GM19455 (cell line): ENCODE measurements around the gene GPR63.

Experiments used
- ATAC-seq: cut with Tn5 transposase; IDR thresholded peaks from one replicate; pipeline ENCODE4 v1.9.1; 2021; ENCODE audit not compliant: unreplicated experiment

Gene GPR63, protein sequence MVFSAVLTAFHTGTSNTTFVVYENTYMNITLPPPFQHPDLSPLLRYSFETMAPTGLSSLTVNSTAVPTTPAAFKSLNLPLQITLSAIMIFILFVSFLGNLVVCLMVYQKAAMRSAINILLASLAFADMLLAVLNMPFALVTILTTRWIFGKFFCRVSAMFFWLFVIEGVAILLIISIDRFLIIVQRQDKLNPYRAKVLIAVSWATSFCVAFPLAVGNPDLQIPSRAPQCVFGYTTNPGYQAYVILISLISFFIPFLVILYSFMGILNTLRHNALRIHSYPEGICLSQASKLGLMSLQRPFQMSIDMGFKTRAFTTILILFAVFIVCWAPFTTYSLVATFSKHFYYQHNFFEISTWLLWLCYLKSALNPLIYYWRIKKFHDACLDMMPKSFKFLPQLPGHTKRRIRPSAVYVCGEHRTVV

DNA sequence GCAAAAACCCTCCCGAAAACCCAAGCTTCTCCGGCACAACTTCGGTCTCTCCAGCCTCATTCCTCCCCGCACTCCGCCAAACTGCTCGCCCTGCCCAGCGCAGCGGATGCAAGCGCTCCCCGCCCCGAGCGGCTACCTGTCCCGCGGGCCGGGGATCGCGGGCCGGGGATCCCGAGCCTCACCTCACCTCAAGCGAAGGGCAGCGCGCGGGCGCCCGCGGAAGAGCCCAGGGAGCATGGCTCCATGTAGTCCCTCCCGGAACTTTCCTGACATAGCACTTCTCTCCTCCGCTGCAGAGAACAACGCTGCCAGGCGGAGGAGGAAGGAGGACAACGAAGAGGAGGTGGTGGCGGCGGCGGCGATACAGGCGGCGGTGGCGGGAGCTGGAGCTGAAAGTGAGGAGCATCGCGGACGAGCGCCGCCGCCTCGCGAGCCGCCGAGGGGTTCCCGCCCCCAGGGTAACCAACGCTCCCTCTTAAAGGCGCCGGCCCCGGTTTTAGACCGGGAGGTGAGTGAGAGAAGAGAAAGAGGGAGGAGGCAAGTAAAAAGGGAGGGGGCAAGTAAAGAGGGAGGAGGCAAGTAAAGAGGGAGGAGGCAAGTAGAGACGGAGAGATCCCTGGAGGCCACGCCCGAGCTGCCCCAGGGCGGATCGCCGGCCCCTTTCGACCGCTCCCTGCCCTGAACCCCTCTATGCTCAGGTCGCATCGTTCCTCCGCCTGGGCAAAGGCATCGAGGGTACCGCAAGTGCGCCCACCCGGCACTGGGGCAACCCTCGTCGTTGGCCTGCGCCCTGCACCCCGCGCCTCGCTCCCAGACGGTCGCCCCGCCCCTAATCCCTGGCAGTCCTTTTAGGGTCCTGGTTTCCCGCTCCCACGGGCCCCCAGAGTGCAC, at the start of gene GPR63:
GPR63 (minus strand) TSS at position 397 of the 891 bp plus-strand sequence. CDS start 37,746 bp downstream, outside the sequence.
- ATAC-seq = peak; percentile 87

DNA sequence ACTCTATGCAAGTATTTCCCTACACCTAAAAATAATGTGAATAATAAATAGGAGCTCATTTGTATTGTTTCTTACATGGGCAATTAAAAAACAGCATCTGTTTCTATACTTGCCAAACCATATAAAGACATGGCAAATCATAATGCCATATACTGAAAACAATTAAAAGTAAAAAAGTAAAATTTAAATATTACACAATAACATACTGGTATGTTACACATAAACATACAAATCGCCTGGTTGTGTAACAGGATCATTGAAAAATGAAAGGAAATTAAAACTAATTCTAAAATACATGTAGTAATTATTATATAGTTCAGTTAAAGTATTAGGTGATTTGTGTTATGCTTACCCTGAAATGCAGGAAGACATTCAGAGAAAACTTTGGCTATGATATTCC, 49.2 kb upstream of the GPR63 start:
- ATAC-seq = no peak

DNA sequence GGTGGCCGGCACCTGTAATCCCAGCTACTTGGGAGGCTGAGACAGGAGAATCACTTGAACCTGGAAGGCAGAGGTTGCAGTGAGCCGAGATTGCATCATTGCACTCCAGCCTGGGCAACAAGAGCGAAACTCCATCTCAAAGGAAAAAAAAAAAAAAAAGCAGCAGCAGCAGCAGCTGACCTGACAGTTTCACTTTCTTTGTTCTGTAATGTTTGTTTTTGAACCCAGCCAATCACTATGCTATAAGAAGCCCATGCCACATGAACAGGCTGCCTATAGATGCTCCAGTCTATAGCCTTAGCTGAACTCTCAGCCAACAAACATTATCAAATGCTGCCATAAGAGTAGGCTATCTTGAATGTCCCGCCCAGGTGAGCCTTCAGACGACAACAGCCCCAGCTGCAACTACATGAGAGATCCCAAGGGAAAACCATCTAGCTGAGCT, 47.9 kb upstream of the GPR63 start:
- peak; percentile 92 for ATAC-seq

DNA sequence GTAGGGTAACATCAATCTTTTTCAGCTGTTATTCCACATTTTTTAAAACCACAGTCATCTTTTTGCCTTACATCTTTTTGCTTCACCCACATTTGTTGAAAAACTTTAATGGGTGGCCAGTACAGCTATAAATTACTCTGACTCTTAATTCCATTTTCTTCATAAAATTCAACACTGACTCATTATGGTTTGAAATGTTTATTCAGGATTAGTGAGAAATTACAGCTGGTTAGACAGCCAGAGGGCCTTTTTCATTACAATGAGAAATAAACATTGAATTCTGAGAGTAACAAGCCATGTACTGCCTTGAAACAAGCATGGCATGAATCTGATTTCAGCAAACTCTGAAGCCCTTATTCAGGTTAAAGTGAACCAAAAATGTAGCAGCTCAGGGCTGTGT, 40.9 kb upstream of the GPR63 start:
- no peak for ATAC-seq

DNA sequence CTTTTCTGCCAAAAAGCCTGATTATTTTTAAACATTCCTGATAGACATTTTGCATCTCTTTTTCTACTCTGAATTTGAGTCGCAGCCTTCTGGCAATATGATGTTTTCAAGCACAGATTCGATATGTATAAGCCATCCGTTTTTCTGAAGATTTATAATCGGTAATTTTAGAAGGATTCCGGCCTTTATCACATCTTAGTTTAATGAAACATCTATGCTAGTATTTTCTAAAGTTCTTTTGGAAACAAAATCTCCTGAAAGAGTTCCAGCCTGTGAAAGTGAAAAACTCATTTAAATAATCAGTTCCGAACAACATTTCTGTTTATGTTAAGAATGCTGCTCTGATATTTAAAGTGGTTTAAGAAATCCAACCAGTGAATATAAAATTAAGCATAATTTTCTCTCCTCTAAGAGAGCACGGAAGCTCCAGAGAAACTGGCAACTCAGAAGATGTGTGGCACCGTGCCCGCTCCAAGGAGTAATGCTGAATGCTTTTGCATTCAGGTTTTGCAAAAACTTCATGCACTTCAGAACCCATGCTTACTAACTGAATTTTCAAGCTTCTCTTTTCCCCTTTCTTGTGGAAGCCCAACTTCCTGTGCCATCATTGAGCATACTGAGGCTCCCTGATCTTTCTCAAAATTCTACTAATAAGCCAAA, 39.7 kb upstream of the GPR63 start:
- no peak for ATAC-seq

DNA sequence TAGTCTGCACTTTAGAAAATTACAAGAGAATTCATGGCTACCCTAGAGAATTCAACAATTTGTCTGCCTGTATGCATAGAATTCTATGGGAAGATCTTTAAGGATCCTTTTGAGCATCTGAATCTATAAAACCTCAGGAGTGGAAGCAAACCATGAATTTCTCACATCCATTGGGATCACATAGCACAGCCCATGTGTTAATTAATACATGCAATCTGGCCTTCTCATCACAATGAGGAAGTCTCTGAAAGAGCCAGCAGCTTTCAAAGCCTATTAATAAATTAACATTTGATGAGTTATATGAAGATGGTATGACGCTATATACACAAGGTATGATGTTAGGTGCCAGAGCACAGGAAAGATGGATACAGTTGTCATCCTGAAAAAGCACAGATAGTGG, 35.7 kb upstream of the GPR63 start:
- ATAC-seq = no peak

DNA sequence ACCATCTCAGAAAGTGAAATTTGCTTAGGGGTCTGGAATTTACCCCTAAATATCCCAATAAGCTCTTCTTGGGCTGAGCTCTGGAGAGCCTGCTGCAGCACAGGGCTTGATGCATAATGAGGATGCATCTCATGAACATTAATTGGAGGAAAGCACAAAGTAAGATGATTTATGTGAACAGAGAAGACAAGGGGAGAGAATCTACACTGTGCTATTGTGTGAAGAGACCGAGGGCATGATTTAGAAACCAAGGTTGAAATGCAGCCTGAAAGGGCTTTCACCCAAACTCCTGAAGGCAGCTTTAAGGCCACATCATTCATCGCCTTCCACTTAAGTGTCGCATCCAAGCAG, 27.8 kb upstream of the GPR63 start:
- no peak for ATAC-seq

DNA sequence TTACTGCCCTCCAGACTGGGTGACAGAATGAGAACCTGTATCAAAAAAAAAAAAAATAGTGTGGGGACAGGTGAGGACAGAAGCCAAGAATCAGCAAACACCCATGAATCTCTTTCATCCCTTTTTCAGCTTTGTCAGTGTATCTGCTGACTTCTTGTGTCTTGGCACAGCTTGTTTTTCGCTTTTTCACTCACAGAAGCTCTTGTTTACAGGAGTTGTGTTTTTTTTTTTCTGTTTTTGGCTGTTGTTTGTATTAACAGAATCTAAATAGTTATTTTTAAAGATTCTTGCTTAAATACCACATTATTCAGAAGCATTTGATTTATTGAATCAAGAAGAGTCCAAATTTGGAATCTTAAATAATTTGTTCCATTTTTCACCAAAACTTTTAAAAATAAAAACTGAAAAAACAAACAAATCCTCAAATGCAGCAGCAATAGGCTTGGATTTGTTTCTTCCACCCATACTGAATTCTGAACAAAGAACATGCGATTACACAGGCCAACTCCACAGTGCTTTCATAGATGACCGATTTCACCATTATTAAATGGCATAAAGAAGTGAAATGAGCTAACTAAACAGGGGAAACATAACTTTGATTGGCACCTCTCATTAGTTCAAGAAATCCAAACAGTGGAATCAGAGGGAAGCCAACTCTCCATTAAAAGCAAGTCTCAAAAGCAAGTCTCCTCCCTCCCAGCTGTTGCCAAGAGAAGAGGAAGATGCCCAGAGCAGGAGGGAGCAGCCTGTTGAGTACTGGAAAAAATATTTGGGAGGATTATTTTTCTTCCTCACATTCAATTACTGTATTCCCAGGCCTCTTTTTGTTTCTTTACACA, 27.2 kb upstream of the GPR63 start:
- no peak for ATAC-seq

DNA sequence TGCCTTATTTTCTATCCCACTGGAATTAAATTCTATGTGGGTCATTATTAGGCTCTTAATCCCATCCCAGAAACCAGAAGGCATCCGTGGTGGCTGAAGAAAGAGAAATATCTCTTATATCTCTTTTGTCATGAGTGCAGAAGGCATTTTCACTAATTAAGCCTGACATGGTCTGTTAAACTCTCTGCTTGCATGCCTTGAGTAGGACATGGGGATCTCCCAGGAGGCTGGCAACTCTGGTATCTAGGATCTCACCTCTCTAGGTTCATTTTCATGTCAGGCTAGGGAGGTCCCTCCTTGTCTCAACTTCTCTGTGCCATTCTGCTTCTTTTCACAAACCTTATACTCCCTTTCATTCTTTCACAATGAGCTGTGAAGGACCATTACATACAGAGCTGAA, 25.3 kb upstream of the GPR63 start:
- ATAC-seq = no peak

DNA sequence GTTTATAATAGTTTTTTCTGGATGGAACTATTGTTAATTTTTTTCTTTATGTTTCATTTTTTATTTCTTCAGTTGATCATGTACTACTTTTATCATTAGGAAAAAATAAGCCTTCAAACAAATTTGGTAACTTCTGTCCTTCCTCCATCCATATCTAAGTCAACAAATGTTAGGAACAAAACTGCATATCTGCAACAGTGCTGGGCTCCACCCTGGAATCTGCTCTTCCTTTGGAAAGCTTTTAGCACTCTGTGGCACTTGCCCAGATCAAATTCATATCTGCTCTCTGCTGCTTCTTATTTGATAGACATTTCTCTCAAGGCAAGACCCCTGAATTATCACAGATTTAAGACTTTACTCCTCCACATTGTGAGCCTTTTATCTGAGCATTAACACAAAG, 24.3 kb upstream of the GPR63 start:
- ATAC-seq = no peak

DNA sequence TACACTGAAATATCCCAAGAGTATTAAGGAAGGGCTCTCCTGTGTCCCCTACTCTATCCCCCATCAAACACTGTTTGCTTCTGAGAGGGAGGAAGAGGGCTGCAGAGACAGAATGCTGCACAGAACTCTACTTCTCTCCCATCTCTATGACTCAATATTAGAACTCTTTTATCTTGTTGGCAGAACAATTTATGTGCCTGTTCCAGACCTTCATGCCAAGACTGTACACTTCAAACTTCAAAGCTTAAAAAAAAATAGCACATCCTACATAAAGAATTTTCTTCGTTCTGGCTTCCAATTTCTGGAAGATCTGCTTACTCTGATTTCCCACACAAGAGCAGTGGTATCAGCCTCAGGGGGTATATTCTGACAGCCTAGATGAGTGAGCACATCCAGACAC, 19.6 kb upstream of the GPR63 start:
- ATAC-seq = no peak

DNA sequence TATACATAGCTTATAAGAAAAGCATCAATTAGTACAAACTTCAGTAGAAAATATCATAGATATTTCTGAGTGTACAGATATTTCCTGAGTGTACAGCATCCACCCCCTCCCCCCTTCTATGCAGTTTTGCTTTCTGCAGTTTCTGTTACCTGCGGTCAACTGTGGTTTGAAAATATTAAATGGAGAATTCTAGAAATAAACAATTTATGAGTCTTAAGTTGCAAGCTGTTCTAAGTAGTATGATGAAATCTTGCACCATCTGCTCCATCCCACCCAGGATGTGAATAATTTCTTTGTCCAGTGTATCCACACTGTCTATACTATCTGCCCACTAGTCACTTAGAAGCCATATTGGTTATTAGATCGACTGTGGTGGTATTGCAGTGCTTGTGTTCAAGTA, 15.8 kb upstream of the GPR63 start:
- ATAC-seq = no peak

DNA sequence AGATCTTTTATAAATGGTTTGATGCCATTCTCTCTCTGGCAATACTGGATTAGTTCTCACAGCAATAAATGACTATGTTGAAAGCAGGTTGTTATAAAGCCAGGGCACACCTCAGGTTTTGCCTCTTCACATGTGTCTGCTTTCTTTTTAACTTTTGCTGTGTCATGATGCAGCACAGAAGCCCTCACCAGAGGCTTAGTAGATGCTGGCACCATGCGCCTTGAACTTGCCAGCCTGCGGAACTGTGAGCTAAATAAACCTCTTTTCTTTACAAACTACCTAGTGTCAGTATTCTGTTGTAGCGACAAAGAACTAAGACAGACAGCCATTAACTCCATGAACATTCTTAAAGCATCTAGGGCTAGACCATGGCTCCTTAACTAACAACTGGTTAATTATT, 15.3 kb upstream of the GPR63 start:
- ATAC-seq = no peak

DNA sequence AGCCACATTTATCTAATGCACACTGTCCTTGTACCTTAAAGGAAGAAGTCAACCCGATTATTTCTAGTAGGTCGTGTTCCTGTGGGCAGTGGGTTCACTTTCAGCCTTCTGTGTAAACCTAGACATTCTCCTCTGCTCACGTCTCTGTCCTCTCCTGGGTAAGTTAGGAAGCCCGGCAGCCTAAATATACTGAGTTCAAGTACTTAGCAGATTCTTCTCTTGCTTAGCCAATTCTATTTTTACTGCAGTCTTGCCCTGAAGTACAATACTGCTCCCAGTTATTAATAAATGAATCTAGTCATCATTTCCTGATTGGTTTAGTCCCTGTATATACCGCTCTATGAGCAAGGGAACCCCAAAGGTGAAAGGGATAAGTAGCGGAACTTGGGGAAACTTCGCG, 14.6 kb upstream of the GPR63 start:
- no peak for ATAC-seq

DNA sequence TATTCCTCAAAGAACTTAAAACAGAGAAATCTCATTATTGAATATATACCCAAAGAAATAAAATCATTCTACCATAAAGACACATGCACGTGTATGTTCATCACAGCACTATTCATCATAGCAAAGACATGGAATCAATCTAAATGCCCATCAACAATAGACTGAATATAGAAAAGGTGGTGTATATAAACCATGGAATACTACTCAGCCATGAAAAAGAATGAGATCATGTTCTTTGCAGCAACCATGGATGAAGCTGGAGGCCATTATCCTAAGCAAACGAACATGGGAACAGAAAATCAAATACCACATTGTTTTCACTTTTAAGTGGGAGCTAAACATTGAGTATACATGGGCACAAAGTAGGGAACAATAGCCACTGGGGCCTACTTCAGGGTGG, 12.3 kb upstream of the GPR63 start:
- no peak for ATAC-seq

DNA sequence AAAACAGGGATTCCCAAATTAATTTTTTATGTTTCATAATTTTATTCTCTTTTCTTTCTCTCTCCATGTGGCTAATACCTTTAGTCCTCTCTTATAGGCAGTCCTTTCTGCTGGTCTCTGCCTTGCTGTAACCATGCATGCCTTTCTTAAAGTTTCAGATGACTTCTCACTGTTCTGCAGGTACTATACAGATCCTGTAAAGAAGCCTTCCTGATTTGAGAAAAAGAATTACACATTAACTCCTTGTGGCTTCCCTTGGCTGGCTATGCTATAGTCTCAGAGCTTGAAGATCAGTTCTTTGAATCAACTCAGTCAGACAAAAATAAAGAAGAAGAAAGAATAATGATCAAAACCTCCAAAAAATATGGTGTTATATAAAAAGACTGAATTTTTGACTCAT, 7.3 kb upstream of the GPR63 start:
- ATAC-seq = no peak

DNA sequence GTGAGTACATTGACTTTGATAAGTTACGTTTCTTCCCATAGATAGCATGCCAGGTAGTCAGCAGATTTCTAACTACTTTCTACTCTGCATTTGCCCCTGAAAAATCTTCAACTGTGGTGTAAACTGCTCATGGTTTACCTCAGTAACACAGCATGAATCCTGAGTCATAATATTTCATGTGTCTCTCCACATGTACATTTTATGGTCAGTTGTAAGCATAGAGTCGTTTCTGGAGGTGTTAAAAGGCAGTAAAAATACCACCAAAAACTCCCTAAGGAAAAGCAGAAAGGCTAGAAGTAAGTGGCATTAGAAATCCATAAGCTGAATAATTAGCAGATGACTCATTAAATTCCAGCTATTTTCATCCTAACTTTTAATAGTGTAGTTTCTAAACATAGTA, 4.1 kb upstream of the GPR63 start:
- no peak for ATAC-seq

DNA sequence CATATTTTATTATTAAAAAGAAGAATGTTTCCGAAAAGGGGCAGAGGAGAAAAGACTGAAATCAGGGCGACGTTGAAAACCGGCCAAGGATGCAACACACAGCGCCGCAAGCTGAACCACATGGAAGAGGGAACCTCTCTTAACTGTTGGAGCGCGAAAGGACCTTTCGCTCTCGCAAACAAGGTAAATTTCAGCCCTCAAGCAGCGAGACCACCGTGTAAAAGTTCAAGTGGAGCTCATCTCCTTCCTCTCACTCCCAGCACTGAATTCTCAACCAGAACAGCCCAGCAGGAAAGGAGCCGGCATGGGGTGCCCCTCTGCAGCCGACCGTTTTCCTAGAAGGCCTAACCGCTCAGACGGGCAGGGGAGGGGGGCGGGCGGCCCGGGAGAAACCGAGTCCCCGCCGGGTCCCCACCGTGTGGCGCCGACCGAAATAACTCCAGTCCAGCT, 621 bp downstream of the GPR63 start:
- peak; percentile 16 for ATAC-seq

DNA sequence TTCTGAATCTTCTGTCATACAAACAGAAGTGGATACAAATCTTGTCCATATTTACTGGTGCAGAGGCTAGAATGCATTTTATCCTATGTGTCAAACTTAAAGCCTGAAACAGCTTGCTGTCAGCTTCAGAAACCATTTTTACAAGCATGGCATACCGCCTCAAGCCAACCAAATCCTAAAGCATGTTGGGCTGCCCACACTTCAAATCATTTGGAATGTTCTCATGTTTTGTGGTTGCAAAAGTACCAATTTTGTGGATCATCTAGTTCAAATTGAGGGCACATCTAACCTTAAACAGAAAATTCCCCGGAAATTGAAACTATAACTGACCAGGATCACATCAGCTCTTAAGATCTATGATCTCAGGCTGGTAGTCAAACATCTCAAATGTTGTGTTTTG, 3.2 kb downstream of the GPR63 start:
- ATAC-seq = no peak

DNA sequence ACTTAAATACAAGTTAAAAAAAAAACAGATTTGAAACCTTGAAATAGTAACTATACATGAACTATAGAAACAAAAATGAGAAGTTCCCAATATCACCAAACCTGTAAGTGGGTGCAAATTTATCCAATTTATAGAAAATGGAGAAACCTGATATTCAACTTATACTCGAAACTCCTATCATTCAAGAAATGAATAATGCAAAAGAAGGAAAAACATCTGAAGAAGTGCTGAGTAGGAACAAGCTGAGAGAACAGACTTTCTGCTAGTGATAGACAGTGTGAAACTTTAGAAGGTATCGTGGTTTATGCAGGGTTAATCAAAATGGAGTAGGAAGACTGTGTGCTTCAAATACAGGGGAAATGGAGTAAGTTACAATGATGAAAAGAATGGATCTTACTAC, 4.5 kb downstream of the GPR63 start:
- ATAC-seq = no peak

DNA sequence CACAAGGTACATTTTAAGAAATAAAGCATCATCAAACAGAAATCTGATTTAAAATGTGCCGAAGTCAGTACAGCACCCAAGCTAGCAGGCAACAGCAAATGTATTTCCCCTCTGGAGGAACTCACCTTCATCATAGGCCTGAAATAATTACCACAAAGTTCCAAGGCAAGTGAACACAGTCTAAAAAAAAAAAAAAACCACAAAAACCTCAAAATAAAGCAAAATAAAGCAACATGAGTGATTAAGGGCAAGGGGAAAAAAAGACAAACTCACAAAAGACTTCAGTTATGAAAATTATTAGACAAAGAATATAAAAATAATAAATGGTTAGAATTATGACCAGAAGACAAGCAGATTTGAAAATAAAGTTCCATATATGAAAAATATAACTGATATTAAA, 10.4 kb downstream of the GPR63 start:
- ATAC-seq = no peak
